Measurements from ENCODE around the gene GRAMD1A.

GRCh38 chr19:35051796-35052195 is 51.7 kb downstream of the GRAMD1A start:
- TF ChIP-seq CTCF (conservative IDR thresholded peaks at IDR 0.05; ENCODE audit: low read length) (no peak), EZH2phosphoT487 (IDR thresholded peaks at IDR 0.05; ENCODE audit: borderline replicate concordance) (no peak)
